ENCODE results near the gene CLRN3. TPM values are rescaled to one million over a fixed set of nuclear protein-coding genes. Genes with fewer than 3 reads are reported as not detected.
A peak's percentile ranks its signal among the peaks of the same experiment; 100 is the strongest.

The CLRN3 gene
- total and polyA plus RNA-seq, 9 of the 15 experiments (the other 6 are each of a cell fraction or from before 2014, with no cell fraction given), result not detected

DNA sequence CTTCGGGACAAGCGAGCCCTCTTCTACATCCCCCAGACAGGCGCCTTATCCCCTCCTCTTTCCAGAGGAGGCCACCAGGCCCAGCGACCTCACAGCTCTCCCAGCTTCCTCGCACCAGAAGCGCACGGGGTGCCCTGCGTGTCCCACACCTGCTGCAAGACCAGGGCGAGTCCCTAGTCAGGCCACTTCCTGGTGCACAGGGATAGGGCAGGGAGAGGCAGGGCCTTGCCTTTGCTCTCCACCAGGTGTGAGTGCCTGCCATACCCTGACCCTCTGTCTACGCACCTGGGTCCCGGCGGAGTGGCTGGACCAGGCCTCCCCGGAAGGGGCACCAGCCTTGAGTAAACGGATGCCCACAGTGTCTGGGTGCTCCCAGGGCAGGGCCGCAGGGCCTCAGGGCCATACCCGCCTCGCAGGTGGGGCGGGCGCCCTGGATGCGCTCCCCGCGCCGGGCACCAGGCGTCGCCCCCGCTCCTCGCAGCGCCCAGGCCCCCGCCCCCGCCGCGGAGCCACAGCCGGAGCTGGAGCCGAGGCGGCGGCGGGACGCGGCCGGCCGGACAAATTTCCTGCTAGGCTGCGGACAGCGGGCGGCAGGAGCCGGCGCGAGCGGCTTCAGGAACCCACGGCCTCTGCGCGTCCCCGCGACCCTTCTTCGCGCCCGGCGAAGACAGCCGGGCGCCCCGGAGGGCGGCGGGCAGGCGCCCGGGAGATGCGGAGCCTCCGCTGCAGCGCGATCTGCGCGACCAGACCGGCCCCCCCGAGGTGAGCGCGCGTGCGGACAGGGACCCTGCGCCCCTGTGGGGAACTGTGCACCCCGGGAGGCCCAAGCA, 14.0 kb upstream of the CLRN3 start, which contains the start of gene PTPRE:
PTPRE (plus strand) TSS at position 556 of the 830 bp plus-strand sequence. CDS start 133,779 bp downstream, outside the sequence.
- ChIA-PET CTCF (ENCODE audit: low intra/inter-chr PET ratio) (interaction anchor here (1.0 to 1.6 kb wide), 2 partner anchors 104 to 162 kb away, joined by 3 to 11 read pairs; no protein-coding TSS in a partner anchor), POLR2A (no interaction called here)
- DNase-seq (ENCODE audit: extremely low read depth in 1 of 4, low spot score in 3 of 4) (peak; percentile 17 to 59 (median 53)), ATAC-seq (peak; percentile 96), FAIRE-seq (no peak)
- intact Hi-C loops (cut with micrococcal nuclease) (loop anchor here (1.0 kb wide), 1 partner anchor 104 kb away; no protein-coding TSS in a partner anchor), in situ Hi-C loops (cut with MboI) (no loop called here)
- Histone ChIP-seq H3K9me3 (replicated peaks; ENCODE audit: control insufficient read depth, insufficient read depth, low read depth, low read length) (no peaks in the 10 kb centered on the region), H2AFZ (ENCODE audit: low read depth, low read length) (no peak within 1 kb of the TSS), H3K36me3 (ENCODE audit: control insufficient read depth, insufficient read depth, low read length) (no peaks in the 10 kb centered on the region), H3K27ac (ENCODE audit: extremely low read depth, low read depth, low read length) (no peak within 1 kb of the TSS), H3K27me3 (ENCODE audit: control insufficient read depth in 2 of 2, insufficient read depth in 2 of 2, low read length in 2 of 2) (no peaks in the 10 kb centered on the region; a peak in 1 of 5 replicates), H4K20me1 (replicated peaks; ENCODE audit: control insufficient read depth, insufficient read depth, low read length) (no peaks in the 10 kb centered on the region), H3K9me1 (ENCODE audit: control insufficient read depth, insufficient read depth, low read length) (no peaks in the 10 kb centered on the region), H3K4me2 (ENCODE audit: insufficient read depth, low read length) (no peak within 1 kb of the TSS), H3K4me3 (no peak within 1 kb of the TSS), H3K9ac (ENCODE audit: insufficient read depth in 1 of 2, low read depth in 2 of 2, low read length in 2 of 2) (no peak within 1 kb of the TSS), H3K4me1 (replicated peaks in 1 of 2; ENCODE audit: control insufficient read depth in 2 of 2, insufficient read depth in 2 of 2, low read length in 2 of 2) (peaks cover 0 to 5% of the 10 kb centered on the region in 2 experiments; a peak in 1 of 5 replicates), H3K79me2 (ENCODE audit: control insufficient read depth, insufficient read depth, low read length) (no peaks in the 10 kb centered on the region)
- no TSS peak for BruUV-seq (replicated peaks)
- 8% methylated on average over 21 of the region's 78 CpGs for WGBS (ENCODE audit: insufficient coverage, low coverage, missing lambda C conversion rate)
- TF ChIP-seq ZNF175 (CRISPR knock-in tag; IDR thresholded peaks at IDR 0.05; ENCODE audit: low read depth) (no peak), SMC3 (conservative IDR thresholded peaks at IDR 0.05; ENCODE audit: insufficient read depth, low read depth, low read length) (0 out of 2 replicates have a peak, but pooled peaks have one; percentile 43), HOXB6 (CRISPR knock-in tag; IDR thresholded peaks at IDR 0.05; ENCODE audit: borderline replicate concordance) (no peak), ZNF436 (CRISPR knock-in tag; IDR thresholded peaks at IDR 0.05) (no peak), MTA2 (IDR thresholded peaks at IDR 0.05; ENCODE audit: low read depth) (no peak), ZNF444 (CRISPR knock-in tag; IDR thresholded peaks at IDR 0.05) (no peak), TARDBP (IDR thresholded peaks at IDR 0.05) (no peak)
- TF ChIP-seq, protein P1, sequence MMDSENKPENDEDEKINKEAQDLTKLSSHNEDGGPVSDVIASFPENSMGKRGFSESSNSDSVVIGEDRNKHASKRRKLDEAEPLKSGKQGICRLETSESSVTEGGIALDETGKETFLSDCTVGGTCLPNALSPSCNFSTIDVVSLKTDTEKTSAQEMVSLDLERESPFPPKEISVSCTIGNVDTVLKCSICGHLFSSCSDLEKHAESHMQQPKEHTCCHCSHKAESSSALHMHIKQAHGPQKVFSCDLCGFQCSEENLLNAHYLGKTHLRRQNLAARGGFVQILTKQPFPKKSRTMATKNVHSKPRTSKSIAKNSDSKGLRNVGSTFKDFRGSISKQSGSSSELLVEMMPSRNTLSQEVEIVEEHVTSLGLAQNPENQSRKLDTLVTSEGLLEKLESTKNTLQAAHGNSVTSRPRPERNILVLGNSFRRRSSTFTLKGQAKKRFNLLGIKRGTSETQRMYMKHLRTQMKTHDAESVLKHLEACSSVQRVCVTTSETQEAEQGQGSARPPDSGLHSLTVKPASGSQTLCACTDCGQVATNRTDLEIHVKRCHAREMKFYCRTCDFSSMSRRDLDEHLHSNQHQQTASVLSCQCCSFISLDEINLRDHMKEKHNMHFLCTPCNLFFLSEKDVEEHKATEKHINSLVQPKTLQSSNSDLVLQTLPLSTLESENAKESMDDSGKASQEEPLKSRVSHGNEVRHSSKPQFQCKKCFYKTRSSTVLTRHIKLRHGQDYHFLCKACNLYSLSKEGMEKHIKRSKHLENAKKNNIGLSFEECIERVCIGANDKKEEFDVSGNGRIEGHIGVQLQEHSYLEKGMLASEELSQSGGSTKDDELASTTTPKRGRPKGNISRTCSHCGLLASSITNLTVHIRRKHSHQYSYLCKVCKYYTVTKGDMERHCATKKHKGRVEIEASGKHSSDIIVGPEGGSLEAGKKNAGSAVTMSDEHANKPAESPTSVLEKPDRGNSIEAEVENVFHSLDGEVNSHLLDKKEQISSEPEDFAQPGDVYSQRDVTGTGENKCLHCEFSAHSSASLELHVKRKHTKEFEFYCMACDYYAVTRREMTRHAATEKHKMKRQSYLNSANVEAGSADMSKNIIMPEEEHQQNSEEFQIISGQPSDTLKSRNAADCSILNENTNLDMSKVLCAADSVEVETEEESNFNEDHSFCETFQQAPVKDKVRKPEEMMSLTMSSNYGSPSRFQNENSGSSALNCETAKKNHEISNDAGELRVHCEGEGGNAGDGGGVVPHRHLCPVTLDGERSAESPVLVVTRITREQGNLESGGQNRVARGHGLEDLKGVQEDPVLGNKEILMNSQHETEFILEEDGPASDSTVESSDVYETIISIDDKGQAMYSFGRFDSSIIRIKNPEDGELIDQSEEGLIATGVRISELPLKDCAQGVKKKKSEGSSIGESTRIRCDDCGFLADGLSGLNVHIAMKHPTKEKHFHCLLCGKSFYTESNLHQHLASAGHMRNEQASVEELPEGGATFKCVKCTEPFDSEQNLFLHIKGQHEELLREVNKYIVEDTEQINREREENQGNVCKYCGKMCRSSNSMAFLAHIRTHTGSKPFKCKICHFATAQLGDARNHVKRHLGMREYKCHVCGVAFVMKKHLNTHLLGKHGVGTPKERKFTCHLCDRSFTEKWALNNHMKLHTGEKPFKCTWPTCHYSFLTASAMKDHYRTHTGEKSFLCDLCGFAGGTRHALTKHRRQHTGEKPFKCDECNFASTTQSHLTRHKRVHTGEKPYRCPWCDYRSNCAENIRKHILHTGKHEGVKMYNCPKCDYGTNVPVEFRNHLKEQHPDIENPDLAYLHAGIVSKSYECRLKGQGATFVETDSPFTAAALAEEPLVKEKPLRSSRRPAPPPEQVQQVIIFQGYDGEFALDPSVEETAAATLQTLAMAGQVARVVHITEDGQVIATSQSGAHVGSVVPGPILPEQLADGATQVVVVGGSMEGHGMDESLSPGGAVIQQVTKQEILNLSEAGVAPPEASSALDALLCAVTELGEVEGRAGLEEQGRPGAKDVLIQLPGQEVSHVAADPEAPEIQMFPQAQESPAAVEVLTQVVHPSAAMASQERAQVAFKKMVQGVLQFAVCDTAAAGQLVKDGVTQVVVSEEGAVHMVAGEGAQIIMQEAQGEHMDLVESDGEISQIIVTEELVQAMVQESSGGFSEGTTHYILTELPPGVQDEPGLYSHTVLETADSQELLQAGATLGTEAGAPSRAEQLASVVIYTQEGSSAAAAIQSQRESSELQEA (IDR thresholded peaks at IDR 0.05; ENCODE audit: low read depth), result no peak
- TF ChIP-seq, protein P2, sequence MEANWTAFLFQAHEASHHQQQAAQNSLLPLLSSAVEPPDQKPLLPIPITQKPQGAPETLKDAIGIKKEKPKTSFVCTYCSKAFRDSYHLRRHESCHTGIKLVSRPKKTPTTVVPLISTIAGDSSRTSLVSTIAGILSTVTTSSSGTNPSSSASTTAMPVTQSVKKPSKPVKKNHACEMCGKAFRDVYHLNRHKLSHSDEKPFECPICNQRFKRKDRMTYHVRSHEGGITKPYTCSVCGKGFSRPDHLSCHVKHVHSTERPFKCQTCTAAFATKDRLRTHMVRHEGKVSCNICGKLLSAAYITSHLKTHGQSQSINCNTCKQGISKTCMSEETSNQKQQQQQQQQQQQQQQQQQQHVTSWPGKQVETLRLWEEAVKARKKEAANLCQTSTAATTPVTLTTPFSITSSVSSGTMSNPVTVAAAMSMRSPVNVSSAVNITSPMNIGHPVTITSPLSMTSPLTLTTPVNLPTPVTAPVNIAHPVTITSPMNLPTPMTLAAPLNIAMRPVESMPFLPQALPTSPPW (CRISPR knock-in tag; IDR thresholded peaks at IDR 0.05), result peak; percentile 34; the same call in 1 of the 2 replicates
